H1 (cell line): ENCODE measurements around the gene LGALSL. TPM values are rescaled to one million over a fixed set of nuclear protein-coding genes. Genes with fewer than 3 reads are reported as not detected.

Experiments
- CTCF ChIA-PET: fragments of 300-600 bp; sonication (Branson Sonifier 250); formaldehyde crosslinking; loops from one replicate; lab custom pipeline; 2021; ENCODE audit not compliant: partially characterized antibody; lab: Charles Lee
- POLR2A ChIA-PET: fragments of 300-600 bp; sonication (Branson Sonifier 250); formaldehyde crosslinking; loops from one replicate; lab custom pipeline; 2021; ENCODE audit warnings: inconsistent platforms; ENCODE audit not compliant: partially characterized antibody; lab: Charles Lee
- DNase-seq, 2 experiments: peaks; one replicate each; pipeline versions ENCODE4 v3.0.0 to v3.0.0-alpha.2; 2010 to 2022; ENCODE audit warnings: low spot score in 2 of 2, low read depth in 1 of 2, mixed read lengths in 1 of 2
- FAIRE-seq: peaks from 2 replicates; lab custom pipeline; 2011; peaks lifted over from hg19 to GRCh38; lab: Jason Lieb, UNC
- H2AFZ ChIP-seq: 2 replicates; pipeline ENCODE4 v1.8.1; 2012; ENCODE audit warnings: low read length, inconsistent platforms
- H2AK5ac ChIP-seq: 2 replicates; pipeline ENCODE4 v1.6.1; 2013; ENCODE audit warnings: low read depth, low read length
- H2BK120ac ChIP-seq: replicated peaks from 2 replicates; pipeline ENCODE3; 2013; ENCODE audit warnings: low read depth, low read length, inconsistent platforms
- H2BK12ac ChIP-seq: 2 replicates; pipeline ENCODE4 v1.6.1; 2013; ENCODE audit warnings: low read depth, low read length
- H2BK15ac ChIP-seq: 2 replicates; pipeline ENCODE4 v1.6.1; 2013; ENCODE audit warnings: low read length
- H2BK20ac ChIP-seq: 2 replicates; pipeline ENCODE4 v1.6.1; 2013; ENCODE audit warnings: low read length
- H2BK5ac ChIP-seq: 2 replicates; pipeline ENCODE4 v1.6.1; 2013; ENCODE audit warnings: low read depth, low read length
- H3K14ac ChIP-seq: 2 replicates; pipeline ENCODE4 v1.6.1; 2013; ENCODE audit warnings: inconsistent platforms; ENCODE audit not compliant: insufficient read length
- H3K18ac ChIP-seq: 2 replicates; pipeline ENCODE4 v1.6.1; 2013; ENCODE audit warnings: low read length; ENCODE audit errors: extremely low read depth
- H3K23ac ChIP-seq: 2 replicates; pipeline ENCODE4 v1.6.1; 2013; ENCODE audit warnings: inconsistent platforms; ENCODE audit not compliant: insufficient read length
- H3K23me2 ChIP-seq: 2 replicates; pipeline ENCODE4 v1.6.1; 2013; ENCODE audit warnings: low read depth, low read length
- H3K27ac ChIP-seq: 2 replicates; pipeline ENCODE4 v1.6.1; 2011; ENCODE audit warnings: low read depth, low read length, inconsistent platforms
- H3K27me3 ChIP-seq, 4 experiments: replicated peaks in 1 of 4; 1 replicate in 1 of 4; 2 replicates in 3 of 4; pipeline versions ENCODE4 v1.6.1 to v1.8.1; 2011 to 2013; ENCODE audit warnings: low read length in 3 of 4, mild to moderate bottlenecking in 3 of 4, inconsistent platforms in 2 of 4, mixed read lengths in 2 of 4, moderate library complexity in 1 of 4; ENCODE audit not compliant: control insufficient read depth in 3 of 4, insufficient read depth in 3 of 4; ENCODE audit errors: extremely low read depth in 1 of 4
- H3K36me3 ChIP-seq, 4 experiments: 2 replicates each; pipeline versions ENCODE4 v1.6.1 to v1.8.1; 2011 to 2013; ENCODE audit warnings: mild to moderate bottlenecking in 4 of 4, low read length in 3 of 4, moderate library complexity in 2 of 4, control low read depth in 1 of 4, inconsistent platforms in 1 of 4; ENCODE audit not compliant: insufficient read depth in 4 of 4, control insufficient read depth in 2 of 4
- H3K4ac ChIP-seq: replicated peaks from 2 replicates; pipeline ENCODE3; 2013; ENCODE audit warnings: low read length, low read depth, mixed read lengths, inconsistent platforms; ENCODE audit not compliant: insufficient read length
- H3K4me1 ChIP-seq, 4 experiments: replicated peaks in 1 of 4; 1 replicate in 1 of 4; 2 replicates in 3 of 4; pipeline versions ENCODE4 v1.6.1 to v1.8.1; 2011 to 2013; ENCODE audit warnings: low read length in 3 of 4, inconsistent platforms in 2 of 4, mixed read lengths in 1 of 4; ENCODE audit not compliant: insufficient read depth in 4 of 4, control insufficient read depth in 3 of 4
- H3K4me2 ChIP-seq, 2 experiments: 2 replicates each; pipeline versions ENCODE4 v1.6.1 to v1.8.1; 2011 to 2013; ENCODE audit warnings: low read depth in 2 of 2, low read length in 2 of 2, control low read depth in 1 of 2, inconsistent platforms in 1 of 2, mild to moderate bottlenecking in 1 of 2; ENCODE audit not compliant: insufficient read depth in 1 of 2
- H3K4me3 ChIP-seq, 4 experiments: fragments of 200-600, 300-600 bp in 1 of 4; sonication (generic), shearing (Covaris generic), sonication (Bioruptor Twin) in 1 of 4; 2 replicates each; pipeline versions ENCODE4 v1.5.1 to v1.8.1; 2011 to 2016; ENCODE audit warnings: low read length in 4 of 4, low read depth in 3 of 4, control low read depth in 2 of 4, inconsistent platforms in 2 of 4, mild to moderate bottlenecking in 2 of 4, mixed read lengths in 1 of 4, moderate library complexity in 1 of 4; ENCODE audit not compliant: insufficient read depth in 2 of 4; ENCODE audit errors: extremely low read depth in 1 of 4
- H3K56ac ChIP-seq: replicated peaks from 2 replicates; pipeline ENCODE3; 2013; ENCODE audit warnings: low read depth, mild to moderate bottlenecking, mixed read lengths, low read length, inconsistent platforms; ENCODE audit not compliant: insufficient read length
- H3K79me1 ChIP-seq: 2 replicates; pipeline ENCODE4 v1.6.1; 2013; ENCODE audit warnings: low read depth, low read length, control low read depth
- H3K79me2 ChIP-seq, 2 experiments: 2 replicates each; pipeline versions ENCODE4 v1.6.1 to v1.8.1; 2012 to 2013; ENCODE audit warnings: low read length in 2 of 2, mild to moderate bottlenecking in 2 of 2, inconsistent platforms in 1 of 2; ENCODE audit not compliant: insufficient read depth in 2 of 2, control insufficient read depth in 1 of 2
- H3K9ac ChIP-seq, 4 experiments: replicated peaks in 1 of 4; 1 replicate in 1 of 4; 2 replicates in 3 of 4; pipeline versions ENCODE4 v1.6.1 to v1.8.1; 2011 to 2013; ENCODE audit warnings: low read depth in 3 of 4, low read length in 3 of 4, control low read depth in 2 of 4, mild to moderate bottlenecking in 2 of 4, moderate library complexity in 2 of 4, inconsistent platforms in 1 of 4; ENCODE audit errors: extremely low read depth in 1 of 4
- H3K9me3 ChIP-seq, 2 experiments: 2 replicates each; pipeline versions ENCODE4 v1.6.1 to v1.8.1; 2012 to 2013; ENCODE audit warnings: mild to moderate bottlenecking in 2 of 2, moderate library complexity in 2 of 2, control low read depth in 1 of 2, inconsistent platforms in 1 of 2, low read depth in 1 of 2, low read length in 1 of 2, mixed read lengths in 1 of 2; ENCODE audit not compliant: insufficient read depth in 2 of 2
- H4K20me1 ChIP-seq, 2 experiments: replicated peaks in 1 of 2; 2 replicates each; pipeline versions ENCODE3 to v1.8.1; 2011 to 2013; ENCODE audit warnings: inconsistent platforms in 2 of 2, low read length in 2 of 2, mild to moderate bottlenecking in 1 of 2; ENCODE audit not compliant: insufficient read depth in 2 of 2, control insufficient read depth in 1 of 2
- H4K5ac ChIP-seq: 2 replicates; pipeline ENCODE4 v1.6.1; 2013; ENCODE audit warnings: low read length, low read depth, mixed read lengths, inconsistent platforms; ENCODE audit not compliant: insufficient read length
- H4K8ac ChIP-seq: 2 replicates; pipeline ENCODE4 v1.8.0; 2013; ENCODE audit warnings: mild to moderate bottlenecking, moderate library complexity, low read length, inconsistent platforms; ENCODE audit not compliant: insufficient read depth; ENCODE audit errors: extremely low read depth
- H4K91ac ChIP-seq: replicated peaks from 2 replicates; pipeline ENCODE3; 2013; ENCODE audit warnings: low read length, mixed read lengths, inconsistent platforms; ENCODE audit not compliant: insufficient read length
- CEBPB ChIP-seq: IDR thresholded peaks from 2 replicates; pipeline ENCODE4 v1.6.1; 2012; ENCODE audit warnings: low read depth, low read length
- HDAC2 ChIP-seq, 2 experiments: fragments of 300-600 bp in 1 of 2; sonication (generic) in 1 of 2; IDR thresholded peaks; 2 replicates each; pipeline ENCODE4 v1.6.1; 2011 to 2012; ENCODE audit warnings: low read depth in 2 of 2, low read length in 2 of 2, mild to moderate bottlenecking in 2 of 2, moderate library complexity in 2 of 2, borderline replicate concordance in 1 of 2, inconsistent platforms in 1 of 2
- RFX5 ChIP-seq: IDR thresholded peaks from 2 replicates; pipeline ENCODE4 v1.6.1; 2011; ENCODE audit warnings: low read depth, low read length, improper control_type of control experiment, borderline replicate concordance
- SP2 ChIP-seq: IDR thresholded peaks from 2 replicates; pipeline ENCODE4 v1.6.1; 2012; ENCODE audit warnings: mild to moderate bottlenecking, low read length, inconsistent platforms
- WGBS, 2 experiments: shearing (Covaris generic) in 1 of 2; methylation state at CpG; one replicate each; pipeline versions ENCODE4 v1.1.6 to v1.1.7; 2013 to 2015; ENCODE audit warnings: low lambda C conversion rate in 2 of 2, mixed read lengths in 2 of 2, inconsistent platforms in 1 of 2, low coverage in 1 of 2, missing lambda C conversion rate in 1 of 2; ENCODE audit not compliant: insufficient replicate concordance in 2 of 2, insufficient coverage in 1 of 2, insufficient read length in 1 of 2; ENCODE audit errors: extremely low coverage in 1 of 2, missing lambda C conversion rate in 1 of 2; 5-methylcytosine and 5-hydroxymethylcytosine counted together
- polyA plus RNA-seq, 7 experiments: library from polyadenylated mRNA; depleted of rRNA in 3 of 7; stranded (reverse) in 5 of 7; unstranded in 2 of 7; fragments of >200 nt in 5 of 7; fragments of 200-250 nt in 2 of 7; gene quantifications; 1 replicate in 5 of 7; 2 replicates in 1 of 7; 4 replicates in 1 of 7; pipeline versions ENCODE4 v1.2.1 to v1.2.3, GENCODE V29; 2011 to 2013; ENCODE audit warnings: missing spikeins in 2 of 7, mixed read lengths in 2 of 7
- total RNA-seq: library from RNA; stranded (reverse); fragmentation: NEBNext Ultra II Directional; extraction: Animal tissue kit (Norgen Biotek cat#: 25700); gene quantifications from 2 replicates; pipeline ENCODE4 v1.2.1, GENCODE V29; 2021

LGALSL gene
- total and polyA plus RNA-seq, 2 of the 8 experiments (the other 6 are each of a cell fraction or from before 2014, with no cell fraction given) = 13.6 to 32.3 TPM

GRCh38 chr2:64417624-64418023 is 36.3 kb upstream of the LGALSL start:
- H2AFZ ChIP-seq = no peak overlapping the region
- no peak overlapping the region for H3K4me3 ChIP-seq
- no peak overlapping the region for H2BK5ac ChIP-seq
- no peaks in the 10 kb centered on the region for H3K79me2 ChIP-seq
- no peak overlapping the region for H3K4me2 ChIP-seq
- H2BK15ac ChIP-seq = no peak overlapping the region
- H3K18ac ChIP-seq = no peak overlapping the region
- no peak for TF ChIP-seq SP2
- TF ChIP-seq RFX5 = no peak
- TF ChIP-seq HDAC2 (IDR thresholded peaks at IDR 0.05; ENCODE audit: borderline replicate concordance in 1 of 2, low read depth in 2 of 2, low read length in 2 of 2) = no peak
- TF ChIP-seq CEBPB = peak; percentile 26; the same call in 1 of the 2 replicates
- H3K14ac ChIP-seq = no peak overlapping the region
- H4K8ac ChIP-seq = no peak overlapping the region
- H3K9me3 ChIP-seq = no peaks in the 10 kb centered on the region
- peaks cover 0 to 1% of the 10 kb centered on the region in 2 experiments for H4K20me1 ChIP-seq
- FAIRE-seq = no peak
- no peak overlapping the region for H4K91ac ChIP-seq
- H2AK5ac ChIP-seq = no peak overlapping the region
- 81% methylated on average over 3 of the region's 3 CpGs; no CpG with 5 or more reads in 1 of the 2 experiments for WGBS, 2 experiments
- H3K23ac ChIP-seq = no peak overlapping the region
- H4K5ac ChIP-seq = no peak overlapping the region
- POLR2A ChIA-PET = interaction anchor here (0.9 kb wide), 1 partner anchor 44 kb away, joined by 3 read pairs; no protein-coding TSS in a partner anchor
- H3K9ac ChIP-seq = no peak overlapping the region
- H2BK20ac ChIP-seq = no peak overlapping the region
- H3K27ac ChIP-seq = no peak overlapping the region
- no peaks in the 10 kb centered on the region for H3K27me3 ChIP-seq
- no peak overlapping the region for H2BK12ac ChIP-seq
- H3K4me1 ChIP-seq = peaks cover 0 to 2% (median 0%) of the 10 kb centered on the region in 4 experiments; a peak in 1 of 7 replicates
- H3K4ac ChIP-seq = no peak overlapping the region
- H3K36me3 ChIP-seq = no peaks in the 10 kb centered on the region
- H3K23me2 ChIP-seq = no peaks in the 10 kb centered on the region
- H2BK120ac ChIP-seq = no peak overlapping the region
- H3K79me1 ChIP-seq = no peaks in the 10 kb centered on the region
- DNase-seq = no peak
- no peak overlapping the region for H3K56ac ChIP-seq
- CTCF ChIA-PET = interaction anchor here (0.8 to 1.1 kb wide), 3 partner anchors 71 to 87 kb away, joined by 4 to 7 read pairs (median 5); no protein-coding TSS in a partner anchor
